Frontal cortex (tissue), 4 donors: ENCODE results near the gene CORO2A. TPM values are rescaled to one million over a fixed set of nuclear protein-coding genes. Genes with fewer than 3 reads are reported as not detected.
"Not testable (repeated sequence)": the region's sequence is repeated elsewhere in the genome, so short reads cannot be mapped to it uniquely, and the experiment has no call there.

Source experiments
- DNase-seq, 2 donors: peaks; one replicate each; pipeline ENCODE4 v3.0.0; 2012; ENCODE audit warnings: low spot score in 2 of 2
- FAIRE-seq: peaks from 2 replicates; lab custom pipeline; 2012; peaks lifted over from hg19 to GRCh38; lab: Jason Lieb, UNC
- total RNA-seq: library from RNA; depleted of rRNA; stranded (reverse); fragments of >200 nt; gene quantifications from one replicate; pipeline ENCODE4 v1.2.3, GENCODE V29; 2014
- donor health status: control.
- donor health status: control.
- donor health status: control.

Gene CORO2A
- total RNA-seq, 1 donor from 2014 or later = 4.5 TPM

DNA sequence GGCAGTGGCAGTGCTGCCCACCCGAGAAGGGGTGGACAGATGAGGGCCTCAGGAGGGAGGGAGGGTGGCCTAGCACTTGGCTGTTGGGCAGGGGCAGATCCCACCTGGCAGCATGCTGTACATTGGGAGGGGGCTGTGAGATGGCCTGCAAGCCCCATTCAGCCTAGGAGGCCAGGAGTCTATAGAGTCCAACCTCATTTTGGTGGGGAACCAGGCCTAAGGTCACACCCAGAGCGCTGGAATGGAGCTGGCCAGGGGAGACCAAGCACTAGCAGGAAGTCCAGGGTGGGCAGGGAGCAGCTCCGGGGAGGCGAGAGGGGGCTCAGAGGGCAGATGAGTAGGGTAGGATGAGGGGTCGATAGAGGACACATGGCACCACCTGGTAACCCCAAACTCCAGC, 96.3 kb downstream of the CORO2A start:
- no peak for DNase-seq
- FAIRE-seq = no peak

GRCh38 chr9:98095401-98095800, 97.0 kb downstream of the CORO2A start:
- DNase-seq (no peak), FAIRE-seq (no peak)

GRCh38 chr9:98094851-98095250, 97.6 kb downstream of the CORO2A start:
- FAIRE-seq = no peak
- DNase-seq = no peak

DNA sequence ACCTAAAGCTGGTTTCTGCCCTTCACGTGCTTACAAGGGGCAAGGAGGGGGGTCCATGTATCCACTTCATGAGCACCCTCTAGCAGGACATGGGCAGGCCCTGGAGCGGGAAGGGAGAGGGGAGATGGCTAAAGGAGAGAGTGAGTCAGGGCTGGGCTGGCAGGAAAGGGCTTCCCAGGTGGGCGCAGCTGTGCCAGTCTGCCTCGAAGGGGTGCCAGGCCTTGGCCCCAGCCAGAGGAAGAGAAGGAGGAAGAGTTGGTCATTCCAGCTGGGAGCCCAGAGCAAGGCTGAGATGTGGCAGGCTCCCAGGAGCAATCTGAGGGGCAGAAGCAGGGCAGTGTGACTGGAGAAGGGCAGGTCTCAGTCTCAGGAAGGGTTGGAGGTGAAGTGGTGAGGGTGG, 98.1 kb downstream of the CORO2A start:
- no peak for DNase-seq
- FAIRE-seq = no peak

DNA sequence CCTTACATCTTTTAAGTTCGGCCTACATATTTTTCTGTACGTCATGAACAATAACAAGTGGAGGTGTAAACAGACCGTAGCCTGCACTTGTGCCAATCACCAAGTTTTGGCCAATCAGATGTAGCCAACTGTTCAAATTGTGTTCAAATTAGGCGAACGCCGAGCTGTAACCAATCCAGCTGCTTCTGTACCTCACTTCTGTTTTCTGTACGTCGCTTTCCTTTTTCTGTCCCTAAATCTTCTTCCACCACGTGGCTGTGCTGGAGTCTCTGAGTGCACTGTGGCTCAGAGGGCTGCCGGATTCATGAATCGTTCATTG, 99.9 kb downstream of the CORO2A start:
- DNase-seq (no peak), FAIRE-seq (no peak)

DNA sequence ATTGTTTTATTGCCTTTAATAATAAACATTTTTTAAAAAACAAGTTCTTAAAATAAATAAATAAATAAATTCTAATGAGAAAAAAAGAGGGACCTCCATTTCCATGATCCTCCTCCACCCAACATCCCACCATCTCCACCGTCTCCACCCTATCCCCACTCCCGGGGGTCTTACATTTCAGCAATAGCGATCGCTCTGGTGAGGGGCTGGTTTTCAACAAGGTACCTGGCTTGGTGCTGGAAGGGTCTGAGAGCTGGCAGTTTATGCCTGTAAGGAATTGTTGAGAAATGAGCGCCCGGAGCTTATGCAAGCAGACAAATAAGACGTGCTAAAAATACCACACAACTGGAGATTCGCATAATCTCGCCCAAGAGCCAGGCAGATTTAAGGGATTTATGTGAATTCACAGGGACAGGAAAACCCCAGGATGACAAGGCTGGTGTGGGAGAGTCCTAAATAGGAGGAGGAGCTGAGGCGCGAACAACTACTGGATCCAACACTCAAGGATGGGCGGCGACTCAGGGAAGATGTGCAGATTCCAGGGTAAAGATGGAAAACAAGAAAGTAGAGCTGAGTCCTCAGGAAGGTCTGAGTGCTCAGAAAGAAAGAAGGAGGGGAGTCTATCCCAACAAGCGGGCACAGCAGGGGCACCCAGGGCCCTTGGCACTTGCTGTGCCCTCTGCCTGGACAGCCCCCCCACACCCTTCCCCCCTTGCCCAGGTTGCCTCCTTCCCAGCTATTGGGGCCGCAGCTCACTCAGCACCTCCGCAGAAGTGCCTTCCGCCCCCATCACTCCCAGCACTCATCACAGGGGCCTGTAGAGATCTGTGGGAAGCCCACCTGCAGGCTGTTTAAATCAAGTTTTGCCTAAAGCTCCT, 100.5 kb downstream of the CORO2A start:
- FAIRE-seq = no peak
- DNase-seq = peak in 1 of 2 donors; percentile 39

- not testable (repeated sequence) for DNase-seq, FAIRE-seq
These were observed 101.8 kb downstream of the CORO2A start for GRCh38 chr9:98090674-98091073.

DNA sequence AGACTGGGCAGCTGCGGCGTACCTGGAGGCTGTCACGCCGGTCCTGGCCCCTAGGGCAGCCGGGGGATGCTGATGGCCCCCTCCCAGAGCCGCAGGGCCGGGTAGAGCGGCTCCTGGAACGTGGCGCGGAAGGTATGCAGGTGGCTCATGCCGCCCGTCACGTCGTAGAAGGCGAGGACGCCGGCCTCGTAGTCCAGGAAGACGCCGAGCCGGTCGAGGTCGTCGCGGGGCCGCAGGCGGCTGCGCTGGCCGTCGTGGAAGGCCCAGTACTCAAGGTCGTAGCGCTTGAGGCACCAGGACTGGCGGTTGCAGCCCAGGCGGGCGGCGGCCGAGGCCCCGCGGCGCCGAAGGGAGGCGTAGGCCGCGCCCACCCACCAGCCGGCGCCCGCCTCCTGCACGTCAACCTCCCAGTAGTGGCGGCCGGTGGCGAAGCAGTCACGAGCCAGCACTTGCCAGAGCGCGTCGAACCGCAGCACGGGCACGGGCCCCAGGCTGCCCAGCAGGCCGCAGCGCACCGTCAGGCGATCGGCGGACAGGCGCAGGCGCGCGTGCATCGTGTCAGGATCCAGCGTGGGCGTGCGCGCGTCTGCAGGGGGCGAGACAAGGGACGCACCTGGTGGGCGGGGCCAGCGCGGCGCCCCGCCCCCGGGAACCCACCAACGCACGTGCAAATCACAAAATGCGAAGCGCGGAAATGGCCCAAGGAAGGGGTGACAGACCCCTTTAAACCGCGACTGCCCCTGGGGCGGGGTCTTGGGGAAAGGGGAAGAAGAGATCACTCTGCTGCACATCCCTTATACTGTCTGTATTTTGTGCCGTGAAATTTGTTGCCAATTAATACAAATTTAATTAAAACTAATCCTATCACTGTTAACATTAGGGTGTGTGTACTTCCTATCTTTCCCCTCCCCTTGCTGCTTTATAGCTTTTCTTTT, 104.8 kb downstream of the CORO2A start:
- FAIRE-seq (no peak), DNase-seq (peak in 1 of 2 donors; percentile 57)

GRCh38 chr9:98086461-98086860, 106.0 kb downstream of the CORO2A start:
- DNase-seq (no peak), FAIRE-seq (no peak)

- DNase-seq (no peak), FAIRE-seq (no peak)
These were observed 106.5 kb downstream of the CORO2A start for GRCh38 chr9:98085944-98086343.

- FAIRE-seq = no peak
- DNase-seq = no peak
These were observed 107.4 kb downstream of the CORO2A start for GRCh38 chr9:98085058-98085457.

DNA sequence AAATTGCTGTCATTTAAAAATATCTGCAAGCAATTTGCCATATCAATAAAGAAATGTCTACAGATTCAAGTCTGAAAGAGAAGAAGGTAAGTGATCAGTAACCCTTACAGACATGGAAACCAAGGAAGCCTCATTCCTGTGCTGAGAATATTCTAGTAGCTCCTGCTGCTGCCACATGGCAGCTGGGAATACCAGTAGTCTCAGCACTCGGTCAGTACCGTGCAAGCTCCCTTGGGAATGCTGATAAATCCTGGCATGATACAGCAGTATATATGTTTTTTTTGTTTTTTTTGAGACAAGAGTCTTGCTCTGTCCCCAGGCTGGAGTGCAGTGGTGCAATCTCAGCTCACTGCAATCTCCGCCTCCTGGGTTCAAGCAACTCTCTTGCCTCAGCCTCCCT, 108.0 kb downstream of the CORO2A start:
- FAIRE-seq = no peak

GRCh38 chr9:98083566-98084183, 108.8 kb downstream of the CORO2A start:
- FAIRE-seq (no peak), DNase-seq (no peak)

More for the DNA sequence above, 108.0 kb downstream of the CORO2A start:
- no peak for DNase-seq

DNA sequence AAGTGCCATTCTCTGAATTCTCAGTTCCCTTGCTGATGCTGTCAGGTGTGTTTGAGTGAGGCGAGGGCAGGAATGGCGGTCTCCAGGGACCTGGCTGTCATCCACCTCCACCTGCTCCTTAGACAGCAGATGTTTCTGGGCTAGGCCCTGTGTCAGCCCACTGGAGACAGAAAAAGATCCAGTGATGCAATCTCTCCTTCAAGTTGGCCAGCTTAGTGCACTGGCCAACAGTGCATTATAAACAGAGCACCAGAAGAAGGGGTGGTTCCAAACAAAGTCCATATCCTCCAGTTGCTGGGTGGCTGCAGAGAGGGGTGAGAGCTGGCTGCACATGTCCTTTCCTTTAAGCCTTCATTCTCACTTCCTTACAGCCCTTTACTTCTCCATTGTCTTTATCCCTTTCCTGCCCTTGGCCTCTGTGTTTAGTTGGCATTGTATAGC, 109.4 kb downstream of the CORO2A start:
- FAIRE-seq (no peak), DNase-seq (no peak)

- no peak for DNase-seq
- no peak for FAIRE-seq
These were observed 110.8 kb downstream of the CORO2A start for GRCh38 chr9:98081477-98082219.

DNA sequence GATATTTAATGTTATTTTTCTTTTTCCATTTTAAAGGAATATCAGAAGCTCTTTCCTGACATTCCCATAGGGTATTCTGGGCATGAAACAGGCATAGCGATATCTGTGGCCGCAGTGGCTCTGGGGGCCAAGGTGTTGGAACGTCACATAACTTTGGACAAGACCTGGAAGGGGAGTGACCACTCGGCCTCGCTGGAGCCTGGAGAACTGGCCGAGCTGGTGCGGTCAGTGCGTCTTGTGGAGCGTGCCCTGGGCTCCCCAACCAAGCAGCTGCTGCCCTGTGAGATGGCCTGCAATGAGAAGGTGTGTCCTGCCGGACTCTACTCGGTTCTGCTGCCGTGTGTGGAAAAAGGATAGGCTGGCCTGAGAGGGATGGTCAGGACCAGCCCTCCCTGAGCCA, 111.7 kb downstream of the CORO2A start:
- FAIRE-seq (no peak), DNase-seq (no peak)

DNA sequence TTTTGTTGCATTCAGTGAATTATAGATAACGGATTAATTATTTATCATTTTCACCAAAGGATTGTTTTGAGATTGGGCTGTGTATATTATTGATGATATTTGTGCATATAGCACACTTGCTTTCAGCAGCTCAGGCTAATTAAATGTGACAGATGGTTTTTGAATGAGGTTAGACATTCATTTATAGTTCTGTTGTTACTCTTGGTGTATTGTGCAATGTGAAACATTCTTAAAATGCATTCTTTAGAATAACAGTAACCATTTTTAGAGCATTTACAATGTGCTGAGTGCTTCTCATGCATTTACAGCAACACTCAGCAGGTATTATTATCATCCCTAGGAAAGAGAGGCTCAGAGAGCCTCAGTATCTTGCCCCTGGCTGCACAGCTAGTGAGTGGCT, 112.1 kb downstream of the CORO2A start:
- no peak for FAIRE-seq
- no peak for DNase-seq

GRCh38 chr9:98078895-98079294, 113.5 kb downstream of the CORO2A start:
- DNase-seq = no peak
- FAIRE-seq = no peak

DNA sequence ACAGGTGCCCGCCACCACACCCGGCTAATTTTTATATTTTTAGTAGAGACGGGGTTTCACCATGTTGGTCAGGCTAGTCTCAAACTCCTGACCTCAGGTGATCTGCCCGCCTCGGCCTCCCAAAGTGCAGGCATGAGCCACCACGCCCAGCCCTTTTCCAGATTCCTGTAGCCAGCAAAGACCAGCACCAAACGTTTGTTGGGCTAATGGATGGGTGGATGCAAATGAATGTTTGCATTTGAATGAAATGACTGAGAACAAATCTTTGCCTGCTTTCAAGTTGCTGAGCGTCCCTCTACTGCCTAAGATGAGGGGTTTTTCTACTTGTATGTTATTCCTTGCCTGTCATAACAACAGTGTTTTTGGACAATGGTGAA, 115.9 kb downstream of the CORO2A start:
- not testable (repeated sequence) for FAIRE-seq, DNase-seq

- FAIRE-seq (no peak), DNase-seq (no peak)
These were observed 117.1 kb downstream of the CORO2A start for GRCh38 chr9:98075332-98075805.
